22Rv1 (cell line): Measurements from ENCODE around the gene KMT2D.

Experiments used
- H3K27ac ChIP-seq: fragments of 450-650 bp; 2 replicates; pipeline ENCODE4 v1.5.1; 2017
- ZFX ChIP-seq: fragments of 450-650 bp; IDR thresholded peaks from 2 replicates; pipeline ENCODE4 v1.6.1; 2017; ENCODE audit warnings: antibody characterized with exemption, borderline replicate concordance
- TF ChIP-seq, protein P1 (sequence below): fragments of 450-650 bp; IDR thresholded peaks from 2 replicates; pipeline ENCODE4 v1.5.1; 2017; ENCODE audit warnings: mild to moderate bottlenecking

The KMT2D gene

DNA sequence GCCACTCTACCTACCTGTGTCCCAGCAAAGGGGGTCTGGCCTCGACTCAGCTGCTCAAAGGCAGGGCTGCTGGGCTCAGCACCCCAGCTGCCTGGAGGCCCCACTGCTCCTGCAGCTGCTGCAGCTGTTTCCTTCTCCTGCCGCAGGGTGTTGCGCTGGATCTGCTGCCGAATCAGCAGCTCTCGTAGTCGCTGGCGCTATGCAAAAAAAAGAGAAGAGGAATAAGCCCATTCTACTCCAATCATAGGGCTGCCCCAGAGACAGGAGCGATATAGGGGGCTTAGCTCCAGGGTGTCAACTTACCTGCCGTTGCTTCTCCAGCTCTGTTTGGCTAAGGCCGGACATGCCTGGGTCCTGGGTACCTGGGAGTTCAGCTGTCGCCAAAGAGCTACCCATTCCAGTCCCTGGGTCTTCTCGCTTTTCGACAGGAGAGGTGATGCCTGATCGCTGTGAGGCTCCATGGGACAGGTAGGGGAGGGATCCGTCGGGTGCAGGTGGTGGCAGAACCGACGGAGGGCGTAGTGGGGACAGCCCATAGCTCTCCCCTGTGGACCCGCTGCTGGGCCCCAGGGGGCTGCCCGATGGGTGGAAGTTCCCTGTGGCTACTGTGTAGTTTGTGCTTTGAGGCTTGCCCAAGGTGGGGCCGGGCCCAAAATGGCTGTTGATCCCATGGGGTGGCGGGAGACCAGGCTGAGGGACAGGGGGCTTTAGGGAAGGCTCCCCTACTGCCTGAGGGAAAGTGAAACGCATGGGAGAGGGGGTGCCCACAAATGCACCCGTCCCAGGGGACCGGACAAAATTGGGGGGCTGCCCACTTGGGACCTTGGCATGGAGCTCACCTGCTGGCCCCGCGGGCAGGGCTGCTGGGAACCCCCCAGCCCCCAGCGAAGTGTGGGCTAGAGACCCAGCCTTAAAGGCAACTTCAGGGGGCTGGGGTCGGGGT is 20.9 kb downstream of the KMT2D start:
- H3K27ac ChIP-seq: no peak overlapping the region
- TF ChIP-seq ZFX: no peak
- TF ChIP-seq, protein P1, sequence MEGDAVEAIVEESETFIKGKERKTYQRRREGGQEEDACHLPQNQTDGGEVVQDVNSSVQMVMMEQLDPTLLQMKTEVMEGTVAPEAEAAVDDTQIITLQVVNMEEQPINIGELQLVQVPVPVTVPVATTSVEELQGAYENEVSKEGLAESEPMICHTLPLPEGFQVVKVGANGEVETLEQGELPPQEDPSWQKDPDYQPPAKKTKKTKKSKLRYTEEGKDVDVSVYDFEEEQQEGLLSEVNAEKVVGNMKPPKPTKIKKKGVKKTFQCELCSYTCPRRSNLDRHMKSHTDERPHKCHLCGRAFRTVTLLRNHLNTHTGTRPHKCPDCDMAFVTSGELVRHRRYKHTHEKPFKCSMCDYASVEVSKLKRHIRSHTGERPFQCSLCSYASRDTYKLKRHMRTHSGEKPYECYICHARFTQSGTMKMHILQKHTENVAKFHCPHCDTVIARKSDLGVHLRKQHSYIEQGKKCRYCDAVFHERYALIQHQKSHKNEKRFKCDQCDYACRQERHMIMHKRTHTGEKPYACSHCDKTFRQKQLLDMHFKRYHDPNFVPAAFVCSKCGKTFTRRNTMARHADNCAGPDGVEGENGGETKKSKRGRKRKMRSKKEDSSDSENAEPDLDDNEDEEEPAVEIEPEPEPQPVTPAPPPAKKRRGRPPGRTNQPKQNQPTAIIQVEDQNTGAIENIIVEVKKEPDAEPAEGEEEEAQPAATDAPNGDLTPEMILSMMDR: no peak

DNA sequence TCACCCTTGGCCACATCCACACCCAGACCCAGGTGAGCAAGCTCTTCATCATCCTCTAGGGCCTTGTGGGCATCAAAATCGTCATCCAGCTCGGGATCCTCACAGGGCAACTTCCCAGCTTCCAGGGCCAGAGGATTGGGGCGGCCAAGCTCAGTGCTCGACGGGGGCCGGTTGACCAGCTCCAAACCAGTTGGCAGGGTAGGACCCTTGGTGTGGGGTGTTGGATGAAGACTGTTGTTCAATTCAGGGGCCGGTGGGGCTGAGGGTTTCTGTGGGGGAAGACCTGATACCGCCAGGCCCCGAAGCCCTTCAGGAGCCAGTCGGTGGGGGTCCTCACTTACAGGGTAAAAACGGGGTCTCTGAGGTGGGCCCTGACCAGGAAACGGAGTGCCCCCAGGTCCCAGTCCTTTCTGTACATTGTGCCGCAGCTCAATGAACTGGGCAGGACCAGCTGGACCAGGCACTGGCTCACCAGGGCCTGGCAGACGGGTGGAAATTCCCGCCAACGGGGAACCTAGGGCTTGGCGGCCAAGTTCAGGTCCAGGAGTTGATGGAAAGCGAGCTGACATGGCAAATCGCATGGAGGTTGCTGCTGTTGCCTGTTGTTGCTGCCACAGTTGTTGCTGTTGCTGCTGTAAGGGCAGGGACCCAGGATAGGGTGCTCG is 22.2 kb downstream of the KMT2D start:
- no peak overlapping the region for H3K27ac ChIP-seq
- TF ChIP-seq ZFX: no peak
- TF ChIP-seq, protein P1: no peak

DNA sequence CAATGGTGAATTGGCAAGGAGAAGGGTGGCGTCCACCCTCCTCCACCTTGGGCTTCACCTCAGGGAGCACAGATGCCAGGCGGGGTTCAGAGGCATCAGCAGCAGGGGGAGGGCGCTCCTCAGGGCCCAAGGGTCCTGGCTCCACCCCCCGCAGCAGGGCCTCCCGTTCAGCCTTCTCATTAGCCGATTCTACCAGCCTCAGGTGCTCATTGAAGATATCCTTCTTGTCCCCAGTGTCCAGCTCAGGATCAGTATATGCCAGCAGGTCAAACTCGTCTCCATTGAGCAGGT is 22.7 kb downstream of the KMT2D start:
- no peak overlapping the region for H3K27ac ChIP-seq
- TF ChIP-seq, protein P1: no peak
- no peak for TF ChIP-seq ZFX

DNA sequence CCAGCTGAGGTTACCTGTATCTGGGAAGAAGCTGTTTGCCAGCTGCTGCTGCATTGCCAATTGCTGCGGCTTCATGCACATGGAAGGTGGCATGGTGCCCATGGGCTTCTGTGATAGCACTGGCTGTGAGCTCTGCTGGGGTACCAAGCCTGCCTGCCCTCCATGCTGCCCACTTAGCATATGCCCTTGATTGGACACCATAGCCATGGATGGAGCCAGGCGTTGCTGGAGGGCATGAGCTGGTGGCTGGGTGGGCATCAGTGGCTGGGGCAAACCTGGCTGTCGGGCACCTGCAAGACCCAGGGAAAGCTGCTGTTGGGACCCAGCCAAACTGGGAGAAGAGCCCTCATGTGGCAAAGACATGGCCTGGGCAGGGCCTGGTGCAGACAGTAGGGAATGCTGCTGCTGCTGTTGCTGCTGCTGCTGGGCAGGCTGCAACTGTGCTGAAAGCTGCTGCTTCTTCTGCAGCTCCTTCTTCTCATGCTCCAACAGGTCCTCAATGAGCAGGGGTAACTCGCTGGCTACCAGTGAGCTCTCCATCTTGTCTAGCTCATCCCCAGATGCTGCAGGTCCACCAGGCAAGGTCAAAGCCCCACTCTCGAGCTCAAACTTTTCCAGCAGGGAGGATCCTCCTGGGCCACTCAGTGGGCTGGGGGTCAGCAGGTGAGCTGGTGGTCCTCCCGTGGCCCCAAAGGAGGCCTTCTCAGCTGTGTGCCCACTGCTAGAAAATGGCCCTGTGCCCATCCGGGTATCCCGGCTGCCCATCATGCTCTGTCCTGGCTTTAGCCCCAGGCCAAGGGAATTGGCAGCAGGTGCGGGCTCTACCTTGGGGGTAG is 23.3 kb downstream of the KMT2D start:
- TF ChIP-seq, protein P1: no peak
- TF ChIP-seq ZFX: no peak
- H3K27ac ChIP-seq: no peak overlapping the region

DNA sequence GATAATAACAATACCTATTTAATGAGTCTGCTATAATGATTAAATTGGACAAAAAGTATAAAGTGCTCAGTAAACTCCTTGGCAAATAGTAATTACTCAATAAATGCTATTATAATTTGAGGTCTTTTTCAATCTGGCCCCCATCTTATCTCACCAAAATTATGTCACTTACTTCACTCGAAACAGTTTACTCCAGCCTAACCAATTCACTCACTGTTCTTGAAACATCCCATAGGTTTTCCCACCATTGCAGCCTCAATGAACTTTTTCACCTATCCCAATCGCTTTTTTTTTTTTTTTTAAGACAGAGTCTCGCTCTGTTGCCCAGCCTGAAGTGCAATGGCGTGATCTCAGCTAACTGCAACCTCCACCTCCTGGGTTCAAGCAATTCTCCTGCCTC is 24.6 kb downstream of the KMT2D start:
- no peak overlapping the region for H3K27ac ChIP-seq
- TF ChIP-seq, protein P1: no peak

DNA sequence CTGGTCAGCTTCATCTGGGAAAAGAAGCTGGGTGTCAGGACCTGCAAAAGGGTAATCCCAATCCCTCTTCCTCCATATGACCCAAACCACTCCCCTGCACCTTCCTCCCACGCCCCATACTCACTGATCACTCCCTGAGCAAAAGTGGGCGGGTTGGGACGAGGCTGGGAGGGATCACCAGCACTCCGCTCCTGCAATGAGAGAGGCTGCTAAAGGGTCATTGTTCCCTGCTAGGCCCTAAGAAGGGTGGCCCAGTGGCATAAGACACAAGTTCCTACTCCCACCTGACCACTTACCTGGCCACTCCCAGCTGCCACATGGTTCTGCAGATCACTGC is 26.3 kb downstream of the KMT2D start:
- no peak overlapping the region for H3K27ac ChIP-seq
- TF ChIP-seq, protein P1: no peak
- TF ChIP-seq ZFX: no peak
